CD8-positive, alpha-beta memory T cell (primary cell): ENCODE data around the gene TSPEAR. TPM values are rescaled to one million over a fixed set of nuclear protein-coding genes. Genes with fewer than 3 reads are reported as not detected.
"Not testable (repeated sequence)": the region's sequence is repeated elsewhere in the genome, so short reads cannot be mapped to it uniquely, and the experiment has no call there.

ENCODE experiments used
- CTCF ChIA-PET: fragments of 350-600 bp; sonication (Branson Sonifier 250); formaldehyde crosslinking; loops from one replicate; lab custom pipeline; 2021; ENCODE audit warnings: antibody characterized with exemption; lab: Charles Lee
- POLR2A ChIA-PET: fragments of 350-600 bp; sonication (Branson Sonifier 250); formaldehyde crosslinking; loops from one replicate; lab custom pipeline; 2021; ENCODE audit warnings: antibody characterized with exemption; lab: Charles Lee
- DNase-seq, 5 donors: peaks; one replicate each; pipeline versions ENCODE4 v3.0.0 to v3.0.0-alpha.2; 2020 to 2022; ENCODE audit warnings: mixed read lengths in 1 of 5
- H3K27ac ChIP-seq: one replicate; pipeline ENCODE4 v1.7.0; 2013; ENCODE audit warnings: low read depth, mild to moderate bottlenecking, low read length, moderate library complexity
- H3K27me3 ChIP-seq: 2 replicates; pipeline ENCODE4 v1.7.0; 2013; ENCODE audit warnings: low read length, mild to moderate bottlenecking; ENCODE audit not compliant: insufficient read depth, poor library complexity, severe bottlenecking
- H3K36me3 ChIP-seq: 2 replicates; pipeline ENCODE4 v1.7.0; 2013; ENCODE audit warnings: mild to moderate bottlenecking, low read length, moderate library complexity; ENCODE audit not compliant: insufficient read depth
- H3K4me1 ChIP-seq: 2 replicates; pipeline ENCODE4 v1.7.0; 2013; ENCODE audit warnings: mild to moderate bottlenecking, low read length, moderate library complexity; ENCODE audit not compliant: insufficient read depth
- H3K4me3 ChIP-seq: 2 replicates; pipeline ENCODE4 v1.7.0; 2013; ENCODE audit warnings: mild to moderate bottlenecking, low read length
- H3K9me3 ChIP-seq: 2 replicates; pipeline ENCODE4 v1.7.0; 2013; ENCODE audit warnings: mild to moderate bottlenecking, low read length
- H3K27ac Mint-ChIP-seq, 8 donors: one replicate each; pipeline ENCODE4 v1.8.0; 2020 to 2021; ENCODE audit warnings: mixed read lengths in 8 of 8, mild to moderate bottlenecking in 6 of 8, inconsistent platforms in 3 of 8, moderate library complexity in 3 of 8
- H3K27me3 Mint-ChIP-seq, 2 donors: one replicate each; pipeline ENCODE4 v1.8.0; 2020 to 2021; ENCODE audit warnings: mixed read lengths in 2 of 2, mild to moderate bottlenecking in 1 of 2, moderate library complexity in 1 of 2
- H3K36me3 Mint-ChIP-seq, 3 donors: one replicate each; pipeline ENCODE4 v1.8.0; 2020 to 2021; ENCODE audit warnings: mixed read lengths in 3 of 3, inconsistent platforms in 1 of 3, mild to moderate bottlenecking in 1 of 3
- H3K4me1 Mint-ChIP-seq, 3 donors: one replicate each; pipeline ENCODE4 v1.8.0; 2020 to 2021; ENCODE audit warnings: mixed read lengths in 3 of 3, inconsistent platforms in 1 of 3, mild to moderate bottlenecking in 1 of 3
- H3K4me3 Mint-ChIP-seq, 7 donors: one replicate each; pipeline ENCODE4 v1.8.0; 2020 to 2021; ENCODE audit warnings: mixed read lengths in 7 of 7, mild to moderate bottlenecking in 6 of 7, moderate library complexity in 4 of 7, inconsistent platforms in 2 of 7
- H3K9me3 Mint-ChIP-seq, 5 donors: one replicate each; pipeline ENCODE4 v1.8.0; 2020 to 2022; ENCODE audit warnings: mixed read lengths in 5 of 5, mild to moderate bottlenecking in 3 of 5, moderate library complexity in 2 of 5, inconsistent platforms in 1 of 5
- polyA plus RNA-seq: library from polyadenylated mRNA; unstranded; fragments of 300-500 nt; fragmentation: Illumina TruSeq; gene quantifications from one replicate; pipeline ENCODE4 v1.2.3, GENCODE V29; 2021
- total RNA-seq, 2 experiments: library from RNA; stranded (reverse); gene quantifications; one replicate each; pipeline ENCODE4 v1.2.3, GENCODE V29; 2021

TSPEAR gene
- total and polyA plus RNA-seq, 3 experiments from 2014 or later, result 0.05 TPM; not detected in 2

DNA sequence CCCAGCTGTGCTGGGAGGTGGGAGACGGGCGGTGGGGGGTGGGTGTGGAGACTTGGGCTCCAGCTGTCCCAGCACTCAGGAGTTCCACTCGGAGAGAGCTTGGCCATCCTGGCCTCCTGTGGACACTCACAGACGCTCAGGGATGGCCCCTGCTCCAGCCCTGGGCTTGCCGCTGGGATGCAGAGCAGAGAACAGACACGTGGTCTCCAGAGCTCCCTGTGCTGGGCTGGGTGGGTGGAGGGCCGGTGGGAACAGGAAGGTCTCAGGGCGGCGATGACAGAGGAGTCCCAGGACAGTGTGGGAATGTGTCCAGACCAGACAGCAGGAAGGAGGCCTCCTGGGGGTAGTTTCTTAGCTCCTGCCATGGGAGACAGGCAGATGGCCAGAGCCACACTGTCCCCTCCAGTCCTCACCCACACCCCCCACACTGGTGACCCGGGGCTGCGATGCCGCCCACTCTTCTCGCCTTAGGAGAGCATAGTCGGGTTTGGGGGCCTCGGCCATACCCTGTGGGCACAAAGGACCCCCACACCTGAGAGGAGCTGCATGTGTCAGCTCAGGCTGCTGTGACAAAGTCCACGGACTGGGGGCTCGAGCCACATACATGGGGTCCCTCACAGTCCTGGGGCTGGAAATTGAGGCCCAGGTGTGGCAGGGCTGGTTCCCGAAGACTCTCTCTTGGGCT lies 82.5 kb downstream of the TSPEAR start:
- Histone ChIP-seq H3K9me3 (no peaks in the 10 kb centered on the region), H3K4me3 (no peak overlapping the region), H3K27me3 (no peaks in the 10 kb centered on the region), H3K4me1 (peaks cover 30% of the 10 kb centered on the region), H3K36me3 (no peaks in the 10 kb centered on the region), H3K27ac (no peak overlapping the region)
- Mint-ChIP-seq H3K27me3 (no peaks in the 10 kb centered on the region), H3K4me3 (peak overlapping the region in 1 of 7 donors; percentile 51), H3K4me1 (peaks cover 40 to 59% (median 43%) of the 10 kb centered on the region in 3 donors), H3K36me3 (peaks cover 7 to 40% (median 17%) of the 10 kb centered on the region in 3 donors), H3K27ac (peak overlapping the region in 4 of 8 donors; percentile 10 to 70 (median 61)), H3K9me3 (peaks cover 27 to 46% (median 40%) of the 10 kb centered on the region in 5 donors)
- no peak for DNase-seq
- ChIA-PET POLR2A (interaction anchor here (0.5 kb wide), 1 partner anchor 618 kb away, joined by 4 read pairs; no protein-coding TSS in a partner anchor), CTCF (interaction anchor here (0.8 to 1.3 kb wide), 2 partner anchors 20 to 30 kb away, joined by 3 to 4 read pairs; no protein-coding TSS in a partner anchor)

DNA sequence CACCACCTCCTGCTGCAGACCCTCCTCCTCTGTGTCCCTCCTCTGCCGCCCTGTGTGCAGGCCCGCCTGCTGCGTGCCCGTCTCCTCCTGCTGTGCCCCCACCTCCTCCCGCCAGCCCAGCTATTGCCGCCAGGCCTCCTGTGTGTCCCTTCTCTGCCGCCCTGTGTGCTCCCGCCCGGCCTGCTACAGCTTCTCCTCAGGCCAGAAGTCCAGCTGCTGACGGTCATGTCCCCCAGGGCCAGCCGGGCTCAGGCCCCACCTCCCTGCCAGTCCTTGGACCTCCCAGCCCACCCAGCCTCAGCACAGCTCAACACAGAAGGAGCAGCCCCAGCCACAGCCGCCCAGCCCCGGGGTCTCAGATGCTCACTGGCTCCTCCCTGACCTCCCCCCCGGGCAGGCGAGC lies 83.5 kb downstream of the TSPEAR start:
- H3K27me3 ChIP-seq, H3K27ac ChIP-seq, CTCF ChIA-PET, H3K36me3 ChIP-seq, H3K27me3 Mint-ChIP-seq, H3K4me3 ChIP-seq, DNase-seq, H3K9me3 ChIP-seq: not testable (repeated sequence)
- peaks cover 44 to 59% (median 46%) of the 10 kb centered on the region in 3 donors for H3K4me1 Mint-ChIP-seq
- peaks cover 7 to 43% (median 20%) of the 10 kb centered on the region in 3 donors for H3K36me3 Mint-ChIP-seq
- POLR2A ChIA-PET, result interaction anchor here (0.7 kb wide), 1 partner anchor 27 kb away, joined by 3 read pairs; the partner anchor contains the start of gene KRTAP12-4
- peak overlapping the region in 4 of 8 donors; percentile 8 to 66 (median 46) for H3K27ac Mint-ChIP-seq
- H3K4me3 Mint-ChIP-seq, result peak overlapping the region in 1 of 7 donors; percentile 15
- peaks cover 30% of the 10 kb centered on the region for H3K4me1 ChIP-seq
- H3K9me3 Mint-ChIP-seq, result peaks cover 31 to 51% (median 45%) of the 10 kb centered on the region in 5 donors

DNA sequence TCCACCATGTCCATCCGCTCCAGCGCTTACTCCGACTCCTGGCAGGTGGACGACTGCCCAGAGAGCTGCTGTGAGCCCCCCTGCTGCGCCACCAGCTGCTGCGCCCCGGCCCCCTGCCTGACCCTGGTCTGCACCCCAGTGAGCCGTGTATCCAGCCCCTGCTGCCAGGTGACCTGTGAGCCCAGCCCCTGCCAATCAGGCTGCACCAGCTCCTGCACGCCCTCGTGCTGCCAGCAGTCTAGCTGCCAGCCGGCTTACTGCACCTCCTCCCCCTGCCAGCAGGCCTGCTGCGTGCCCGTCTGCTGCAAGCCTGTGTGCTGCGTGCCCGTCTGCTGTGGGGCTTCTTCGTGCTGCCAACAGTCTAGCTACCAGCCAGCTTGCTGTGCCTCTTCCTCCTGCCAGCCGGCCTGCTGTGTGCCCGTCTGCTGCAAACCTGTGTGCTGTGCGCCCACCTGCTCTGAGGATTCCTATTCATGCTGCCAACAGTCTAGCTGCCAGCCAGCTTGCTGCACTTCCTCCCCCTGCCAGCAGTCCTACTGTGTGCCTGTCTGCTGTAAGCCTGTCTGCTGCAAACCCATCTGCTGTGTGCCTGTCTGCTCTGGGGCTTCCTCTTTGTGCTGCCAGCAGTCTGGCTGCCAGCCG lies 84.1 kb downstream of the TSPEAR start:
- H3K27me3 Mint-ChIP-seq, H3K36me3 ChIP-seq, H3K27me3 ChIP-seq, CTCF ChIA-PET, H3K4me3 ChIP-seq, H3K9me3 ChIP-seq, DNase-seq, H3K27ac ChIP-seq: not testable (repeated sequence)
- Mint-ChIP-seq H3K27ac (peak overlapping the region in 5 of 8 donors; percentile 29 to 83 (median 66)), H3K4me3 (peak overlapping the region in 2 of 7 donors; percentile 15 to 22), H3K9me3 (peaks cover 28 to 52% (median 46%) of the 10 kb centered on the region in 5 donors), H3K4me1 (peaks cover 44 to 59% (median 46%) of the 10 kb centered on the region in 3 donors), H3K36me3 (peaks cover 9 to 46% (median 20%) of the 10 kb centered on the region in 3 donors)
- POLR2A ChIA-PET, result interaction anchor here (0.7 kb wide), 1 partner anchor 27 kb away, joined by 3 read pairs; the partner anchor contains the start of gene KRTAP12-4
- H3K4me1 ChIP-seq, result peaks cover 30% of the 10 kb centered on the region

DNA sequence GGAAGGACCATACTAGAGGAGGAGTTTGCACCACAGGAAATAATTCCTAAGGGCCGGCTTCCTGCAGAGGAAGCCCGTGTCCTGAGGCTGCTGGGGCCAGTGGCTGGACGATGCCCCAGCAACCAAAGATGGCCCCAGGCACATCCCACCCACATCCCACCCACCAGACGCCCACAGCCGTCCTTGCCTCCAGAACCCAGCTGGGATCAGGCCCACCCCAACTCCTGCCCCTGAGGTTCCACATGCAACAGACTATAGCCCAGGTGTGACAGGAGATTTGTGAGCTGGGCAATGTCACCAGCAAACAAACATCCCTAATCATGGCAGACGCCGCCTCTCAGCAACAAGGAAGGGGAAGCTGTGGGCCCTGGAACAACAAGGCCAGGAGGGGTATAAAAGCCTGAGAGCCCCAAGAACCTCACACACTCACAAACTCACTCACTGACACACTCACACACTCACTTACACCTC lies 84.7 kb downstream of the TSPEAR start, which contains the start of gene KRTAP10-9:
TSS of gene KRTAP10-9 (plus strand) at position 421 of the 471 bp plus-strand sequence. CDS start 79 bp downstream, outside the sequence.
- Histone ChIP-seq H3K4me3 (no peak within 1 kb of the TSS), H3K4me1 (peaks cover 30% of the 10 kb centered on the region), H3K36me3 (no peaks in the 10 kb centered on the region), H3K27ac (no peak within 1 kb of the TSS), H3K9me3 (peaks cover 7% of the 10 kb centered on the region), H3K27me3 (no peaks in the 10 kb centered on the region)
- H3K27ac Mint-ChIP-seq, result peak within 1 kb of the TSS in 6 of 8 donors; percentile 54 to 85 (median 80)
- ChIA-PET CTCF (interaction anchor here (0.9 kb wide), 1 partner anchor 31 kb away, joined by 3 read pairs; the partner anchor contains the start of gene KRTAP12-3), POLR2A (no interaction called here)
- H3K4me3 Mint-ChIP-seq, result peak within 1 kb of the TSS in 6 of 7 donors; percentile 10 to 72 (median 55)
- H3K27me3 Mint-ChIP-seq, result no peaks in the 10 kb centered on the region
- peaks cover 22 to 48% (median 43%) of the 10 kb centered on the region in 5 donors for H3K9me3 Mint-ChIP-seq
- peaks cover 8 to 44% (median 18%) of the 10 kb centered on the region in 3 donors for H3K36me3 Mint-ChIP-seq
- peaks cover 44 to 59% (median 46%) of the 10 kb centered on the region in 3 donors for H3K4me1 Mint-ChIP-seq
- DNase-seq, result no peak

DNA sequence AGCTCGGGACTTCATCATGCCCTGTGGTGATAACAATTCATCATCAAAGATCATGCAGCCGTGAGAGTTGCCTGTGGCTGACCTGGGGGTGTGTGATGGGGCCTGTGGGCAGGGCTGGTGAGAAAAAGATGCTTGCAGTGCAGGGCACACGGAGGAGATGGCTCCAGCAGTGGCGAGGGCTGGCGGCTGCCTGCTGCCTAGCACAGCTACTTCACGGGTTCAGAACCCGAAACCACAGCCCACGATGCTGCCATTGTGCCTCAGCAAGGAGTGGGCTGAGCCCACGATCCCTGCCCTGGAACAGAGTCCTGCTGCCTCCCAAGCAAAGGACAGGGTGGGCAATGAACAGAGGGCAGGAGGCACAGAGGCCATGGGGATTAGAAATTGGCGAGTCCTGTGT lies 85.1 kb downstream of the TSPEAR start:
- Mint-ChIP-seq H3K4me3 (peak overlapping the region in 6 of 7 donors; percentile 10 to 72 (median 55)), H3K4me1 (peaks cover 44 to 58% (median 46%) of the 10 kb centered on the region in 3 donors), H3K27me3 (no peaks in the 10 kb centered on the region), H3K36me3 (peaks cover 7 to 42% (median 15%) of the 10 kb centered on the region in 3 donors), H3K9me3 (peaks cover 20 to 44% (median 40%) of the 10 kb centered on the region in 5 donors), H3K27ac (peak overlapping the region in 6 of 8 donors; percentile 54 to 85 (median 78))
- ChIA-PET CTCF (interaction anchor here (0.9 to 2.1 kb wide), 3 partner anchors 31 to 116 kb away, joined by 3 to 7 read pairs (median 3); partner anchors contain the start of gene KRTAP12-3), POLR2A (no interaction called here)
- Histone ChIP-seq H3K27me3 (no peaks in the 10 kb centered on the region), H3K4me3 (no peak overlapping the region), H3K4me1 (peaks cover 30% of the 10 kb centered on the region), H3K9me3 (peaks cover 7% of the 10 kb centered on the region), H3K27ac (no peak overlapping the region), H3K36me3 (no peaks in the 10 kb centered on the region)
- DNase-seq, result peak in 2 of 5 donors; percentile 13 to 47

DNA sequence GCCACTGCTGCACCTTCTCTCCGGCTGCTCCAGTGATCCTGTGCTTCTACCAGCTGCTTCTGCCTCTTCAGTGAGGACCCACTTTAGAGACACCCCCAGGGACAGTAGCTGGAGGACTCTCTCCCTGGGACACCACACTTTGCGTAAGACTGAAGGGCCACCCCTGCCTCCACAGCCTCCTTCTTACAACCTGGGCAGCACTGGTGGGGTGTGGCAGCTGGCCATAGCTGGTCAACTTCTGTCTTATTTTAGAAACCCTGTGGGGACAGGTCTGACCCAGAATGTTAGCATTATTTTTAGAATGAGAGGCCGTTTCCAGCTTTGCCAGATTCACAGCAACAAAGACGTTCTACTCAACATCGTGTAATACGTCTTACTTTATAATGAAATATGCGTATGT lies 85.6 kb downstream of the TSPEAR start:
- H3K4me3 Mint-ChIP-seq, result peak overlapping the region in 2 of 7 donors; percentile 34 to 54
- H3K4me3 ChIP-seq, result no peak overlapping the region
- no peaks in the 10 kb centered on the region for H3K36me3 ChIP-seq
- H3K4me1 ChIP-seq, result peaks cover 30% of the 10 kb centered on the region
- peak overlapping the region in 3 of 8 donors; percentile 66 to 85 (median 72) for H3K27ac Mint-ChIP-seq
- POLR2A ChIA-PET, result no interaction called here
- CTCF ChIA-PET, result interaction anchor here (0.9 to 2.1 kb wide), 3 partner anchors 32 to 115 kb away, joined by 3 to 7 read pairs (median 3); partner anchors contain the start of gene KRTAP12-3
- H3K27me3 Mint-ChIP-seq, result no peaks in the 10 kb centered on the region
- no peak for DNase-seq
- no peaks in the 10 kb centered on the region for H3K27me3 ChIP-seq
- H3K27ac ChIP-seq, result no peak overlapping the region
- peaks cover 5 to 39% (median 13%) of the 10 kb centered on the region in 3 donors for H3K36me3 Mint-ChIP-seq
- H3K9me3 Mint-ChIP-seq, result peaks cover 18 to 43% (median 36%) of the 10 kb centered on the region in 5 donors
- peaks cover 7% of the 10 kb centered on the region for H3K9me3 ChIP-seq
- peaks cover 40 to 53% (median 41%) of the 10 kb centered on the region in 3 donors for H3K4me1 Mint-ChIP-seq

DNA sequence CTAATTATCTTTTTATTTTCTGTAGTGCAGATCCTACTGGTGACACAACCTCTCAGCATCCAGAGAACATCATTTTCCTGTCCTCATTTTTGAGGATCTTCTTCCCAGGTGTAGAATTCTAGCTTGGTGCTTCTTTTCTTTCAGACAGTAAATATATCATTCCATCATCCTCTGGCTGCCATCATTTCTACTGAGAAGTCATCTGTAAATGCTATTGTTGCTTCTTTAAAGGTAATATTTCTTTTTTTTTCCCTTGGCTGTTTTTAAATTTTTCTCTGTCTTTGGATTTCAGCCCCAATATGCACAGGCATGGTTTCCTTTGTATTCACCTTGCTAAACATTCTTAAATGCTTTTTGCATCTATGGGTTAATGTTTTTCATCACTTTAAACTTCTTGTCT lies 87.8 kb downstream of the TSPEAR start:
- Histone ChIP-seq H3K9me3 (peaks cover 7% of the 10 kb centered on the region), H3K4me3 (no peak overlapping the region), H3K36me3 (no peaks in the 10 kb centered on the region), H3K27ac (no peak overlapping the region), H3K27me3 (no peaks in the 10 kb centered on the region), H3K4me1 (peaks cover 27% of the 10 kb centered on the region)
- CTCF ChIA-PET, result no interaction called here
- Mint-ChIP-seq H3K4me1 (peaks cover 44 to 52% (median 47%) of the 10 kb centered on the region in 3 donors), H3K27me3 (no peaks in the 10 kb centered on the region), H3K27ac (peak overlapping the region in 1 of 8 donors; percentile 12), H3K4me3 (peak overlapping the region in 1 of 7 donors; percentile 32), H3K9me3 (peaks cover 30 to 49% (median 45%) of the 10 kb centered on the region in 5 donors), H3K36me3 (peaks cover 13 to 48% (median 21%) of the 10 kb centered on the region in 3 donors)
- DNase-seq, result no peak
- POLR2A ChIA-PET, result no interaction called here
